HG02840 (cell line): ENCODE results near the gene AUH.
"Not testable (repeated sequence)": the region's sequence is repeated elsewhere in the genome, so short reads cannot be mapped to it uniquely, and the experiment has no call there.

Experiments used
- ATAC-seq: cut with Tn5 transposase; IDR thresholded peaks from one replicate; pipeline ENCODE4 v1.9.1; 2021; ENCODE audit warnings: mild to moderate bottlenecking, moderate library complexity, moderate number of reproducible peaks; ENCODE audit not compliant: unreplicated experiment, low FRiP score

AUH gene

DNA sequence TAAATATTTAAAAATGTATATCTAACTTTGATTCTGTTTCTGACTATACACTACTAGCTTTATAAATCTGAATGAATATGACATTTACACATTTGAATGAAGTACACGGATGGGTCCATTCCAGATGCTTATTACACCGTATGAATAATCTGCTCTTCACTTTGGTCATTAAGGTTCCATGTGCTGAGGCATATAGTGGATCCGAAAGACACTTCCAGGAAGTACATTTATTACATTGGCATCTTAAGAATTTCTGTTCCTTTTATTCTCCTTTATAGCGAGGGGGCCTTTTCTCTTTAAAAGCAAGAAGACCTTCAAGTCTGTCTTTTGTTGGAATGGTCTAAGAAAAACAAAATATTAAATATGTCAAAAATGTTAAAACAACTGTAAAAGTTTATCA is 147.6 kb downstream of the AUH start:
- ATAC-seq: no peak

DNA sequence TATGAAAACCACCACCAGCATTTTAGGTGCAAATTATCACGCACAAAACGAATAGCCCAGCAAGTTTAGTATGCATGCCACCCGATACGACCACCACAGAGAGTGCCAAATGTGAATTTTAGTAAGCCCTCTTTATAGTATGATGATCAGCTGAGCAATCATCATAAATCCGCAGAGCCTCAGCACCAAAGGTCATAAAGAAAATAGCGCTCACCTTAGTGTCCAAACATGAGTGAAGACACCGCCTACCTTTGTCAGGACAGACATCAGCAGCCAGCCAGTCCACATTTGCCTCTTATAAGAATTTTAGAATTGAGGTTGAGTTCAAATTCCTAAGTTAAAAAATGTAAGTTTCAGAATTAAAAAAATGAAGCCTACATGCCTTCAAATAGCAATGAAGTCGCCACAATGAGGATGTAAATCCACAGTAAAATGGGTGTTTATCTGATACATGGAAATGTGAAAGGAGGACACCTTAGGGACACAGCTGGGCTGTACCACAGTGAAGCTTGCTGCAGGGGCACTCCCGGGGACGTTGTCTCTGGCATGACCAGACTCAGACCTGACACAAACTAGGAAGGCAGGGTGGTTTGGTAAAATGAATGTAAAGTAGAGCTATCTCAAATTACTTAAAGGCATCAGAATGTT is 149.0 kb downstream of the AUH start:
- no peak for ATAC-seq

DNA sequence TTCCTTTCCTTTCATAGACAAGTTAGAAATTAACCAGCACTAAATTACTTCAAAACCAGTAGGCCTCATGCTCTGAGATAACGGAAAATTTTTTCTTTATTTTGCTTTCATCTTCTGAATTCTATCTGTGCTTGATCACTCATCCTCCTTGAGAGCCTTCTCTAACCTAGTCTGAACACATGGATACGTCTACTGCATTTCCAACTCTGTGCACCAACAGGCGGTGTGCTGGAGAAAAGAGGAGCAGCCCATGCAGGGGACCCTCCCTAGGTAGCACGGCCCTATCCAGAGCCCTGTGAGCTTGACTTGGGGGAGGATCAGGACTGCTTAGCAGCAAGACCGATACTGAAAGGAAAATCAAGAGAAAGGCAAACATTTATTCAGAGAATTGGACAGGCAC is 149.8 kb downstream of the AUH start:
- no peak for ATAC-seq

DNA sequence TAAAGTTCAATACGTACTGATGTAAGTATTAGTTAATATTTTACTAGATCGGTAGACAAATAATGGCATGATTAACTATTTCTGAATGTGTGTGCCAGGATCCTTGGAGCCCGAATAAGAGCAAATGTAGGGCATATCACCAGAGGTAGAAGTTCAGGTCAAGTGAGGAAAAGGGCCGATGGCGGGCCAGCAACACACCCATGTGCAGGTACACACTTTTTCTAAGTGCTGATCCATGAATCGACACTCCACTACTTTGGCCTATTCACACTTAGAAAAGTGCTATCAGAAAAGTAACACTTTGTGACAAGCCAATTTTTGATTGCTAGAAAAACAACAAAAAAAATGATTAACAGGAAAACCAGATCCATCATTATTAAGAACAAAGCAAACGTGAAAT is 150.3 kb downstream of the AUH start:
- no peak for ATAC-seq

DNA sequence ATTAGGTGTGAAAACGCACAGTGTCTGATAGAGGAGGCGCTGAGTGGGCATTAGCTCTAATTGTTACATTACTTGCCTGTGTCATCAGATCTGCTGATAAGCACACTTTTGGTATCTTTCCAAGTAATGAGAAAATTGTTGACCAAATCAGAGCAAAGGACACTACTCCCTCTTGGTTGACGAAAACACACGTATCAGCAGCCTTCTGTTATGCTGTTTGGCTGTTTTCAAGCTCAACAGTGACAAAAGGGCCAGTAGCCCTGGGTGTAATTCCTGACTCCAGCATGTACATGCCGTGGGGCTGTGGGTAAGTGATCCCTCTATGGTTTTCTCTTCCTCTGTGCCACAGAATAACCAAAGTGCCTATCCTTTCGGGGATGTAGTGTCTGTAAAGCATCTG is 151.4 kb downstream of the AUH start:
- no peak for ATAC-seq

DNA sequence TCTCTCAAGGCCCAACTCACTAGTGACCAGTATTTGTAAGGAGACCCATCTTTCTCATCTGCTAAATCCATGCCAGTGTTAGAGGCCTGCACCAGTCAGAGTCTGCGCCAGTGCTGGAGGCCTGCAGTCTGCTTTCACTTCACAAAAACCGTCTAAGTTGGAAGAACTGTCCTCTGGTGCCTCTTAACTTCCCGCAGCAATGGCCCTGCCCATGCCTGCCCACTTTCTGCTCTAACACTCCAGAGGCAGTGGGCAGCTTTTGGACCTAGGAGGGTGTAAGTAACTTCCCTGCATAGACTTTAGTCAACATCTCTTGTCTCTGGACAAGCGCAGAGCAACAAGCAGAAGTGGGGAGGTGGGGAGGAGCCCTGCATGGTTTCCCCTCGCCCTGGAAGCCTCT is 152.9 kb downstream of the AUH start:
- ATAC-seq: no peak

DNA sequence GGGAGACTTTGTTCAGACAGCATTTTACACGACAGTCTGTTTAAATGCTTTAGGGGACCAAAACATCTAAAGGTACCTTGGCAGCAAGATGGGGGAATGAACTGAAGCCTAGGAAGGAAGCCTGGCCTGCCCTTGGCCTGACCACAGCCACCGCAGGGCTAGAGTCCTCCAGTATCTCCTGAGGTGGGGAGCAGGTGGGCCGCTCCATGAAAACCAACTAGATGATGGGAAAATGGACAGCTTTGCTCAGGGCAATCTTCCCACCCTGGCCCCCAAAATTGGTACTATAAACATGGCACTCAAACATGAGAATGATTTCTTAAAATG is 153.3 kb downstream of the AUH start:
- no peak for ATAC-seq

DNA sequence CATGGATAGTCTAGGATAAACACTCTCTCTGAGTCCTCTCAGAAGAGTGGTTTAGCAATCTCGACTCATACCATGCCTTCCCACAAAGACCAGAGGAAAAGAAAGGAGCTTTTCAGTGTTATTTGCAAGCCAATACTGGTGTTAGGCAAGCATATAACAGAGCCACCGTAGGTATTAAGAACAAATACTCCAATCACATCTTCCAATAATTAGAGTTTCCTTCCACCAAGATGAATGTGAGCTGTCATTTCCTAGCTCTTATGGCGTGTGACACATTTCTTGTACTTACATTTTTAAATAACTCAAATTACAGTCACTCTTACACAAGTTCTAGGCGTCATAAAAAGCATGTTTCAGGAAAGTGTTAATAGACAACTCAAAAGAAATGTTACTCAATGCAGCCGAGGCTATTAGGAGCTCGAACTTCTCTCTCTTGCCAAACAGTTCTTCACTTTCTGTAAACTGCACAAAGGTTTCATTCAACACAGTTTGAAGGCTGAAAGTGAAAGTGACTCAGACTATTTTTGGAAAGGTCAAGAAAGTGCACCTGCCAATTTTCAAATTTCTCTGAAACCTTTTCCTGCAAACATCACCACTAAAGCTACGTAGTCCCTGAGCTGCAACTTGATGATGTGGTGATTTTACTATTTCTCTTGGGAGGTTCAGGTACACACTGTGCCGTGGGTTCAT is 153.8 kb downstream of the AUH start:
- ATAC-seq: peak; percentile 73

DNA sequence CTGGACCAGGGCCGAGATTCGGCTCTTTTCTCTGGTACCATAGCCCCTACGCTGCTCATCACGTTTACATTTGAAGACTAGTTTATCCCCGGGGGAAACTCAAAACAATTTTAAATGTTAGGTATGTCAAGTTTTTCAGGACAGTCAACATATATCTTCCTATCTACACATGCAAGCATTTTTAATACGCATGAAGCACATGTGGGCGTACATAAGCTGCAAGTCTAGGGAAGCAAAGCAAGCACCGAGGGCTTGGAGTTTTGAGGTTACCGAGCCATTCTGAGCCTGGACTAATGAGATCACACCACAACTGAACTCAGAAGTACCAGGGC is 154.4 kb downstream of the AUH start:
- ATAC-seq: no peak

DNA sequence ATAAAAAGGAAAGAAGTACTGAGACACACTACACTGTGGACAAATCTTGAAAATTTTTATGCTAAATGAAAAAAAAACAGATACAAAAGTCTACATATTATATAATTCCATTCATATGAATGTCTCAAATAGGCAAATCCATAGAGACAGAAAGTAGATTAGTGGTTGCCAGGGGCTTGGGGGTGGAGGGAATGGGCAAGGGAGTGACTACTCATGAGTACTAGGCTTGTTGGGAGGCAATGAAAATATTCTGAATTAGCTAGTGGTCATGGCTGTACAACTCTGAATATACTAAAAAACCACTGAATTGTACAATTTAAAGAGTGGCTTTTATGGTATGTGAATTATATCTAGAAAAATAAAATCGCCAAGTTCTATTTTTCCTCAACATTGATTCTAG is 154.9 kb downstream of the AUH start:
- ATAC-seq: no peak

DNA sequence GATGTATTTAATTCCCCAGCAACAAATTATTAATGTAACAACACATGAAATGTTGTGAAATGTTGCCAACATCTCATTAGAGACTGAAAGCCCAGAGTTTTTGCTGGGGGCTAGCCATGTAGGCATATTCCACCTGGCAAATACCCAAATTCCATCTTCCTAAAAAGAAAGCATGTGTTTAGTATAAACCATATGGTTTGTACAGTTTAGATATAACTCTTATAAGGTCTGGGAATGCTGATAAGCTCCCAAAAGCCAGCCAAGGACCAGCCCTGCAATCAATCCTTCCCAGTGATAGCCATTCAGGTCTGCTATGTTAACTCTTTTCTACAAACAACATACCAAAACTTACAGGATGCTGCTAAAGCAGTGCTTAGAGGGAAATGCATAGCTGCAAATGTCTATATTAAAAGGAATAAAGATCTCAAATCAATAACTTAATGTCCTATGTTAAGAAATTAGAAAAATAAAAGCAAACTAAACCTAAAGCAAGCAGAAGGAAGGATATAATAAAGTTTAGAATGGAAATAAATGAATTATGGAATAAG is 158.9 kb downstream of the AUH start:
- ATAC-seq: no peak

DNA sequence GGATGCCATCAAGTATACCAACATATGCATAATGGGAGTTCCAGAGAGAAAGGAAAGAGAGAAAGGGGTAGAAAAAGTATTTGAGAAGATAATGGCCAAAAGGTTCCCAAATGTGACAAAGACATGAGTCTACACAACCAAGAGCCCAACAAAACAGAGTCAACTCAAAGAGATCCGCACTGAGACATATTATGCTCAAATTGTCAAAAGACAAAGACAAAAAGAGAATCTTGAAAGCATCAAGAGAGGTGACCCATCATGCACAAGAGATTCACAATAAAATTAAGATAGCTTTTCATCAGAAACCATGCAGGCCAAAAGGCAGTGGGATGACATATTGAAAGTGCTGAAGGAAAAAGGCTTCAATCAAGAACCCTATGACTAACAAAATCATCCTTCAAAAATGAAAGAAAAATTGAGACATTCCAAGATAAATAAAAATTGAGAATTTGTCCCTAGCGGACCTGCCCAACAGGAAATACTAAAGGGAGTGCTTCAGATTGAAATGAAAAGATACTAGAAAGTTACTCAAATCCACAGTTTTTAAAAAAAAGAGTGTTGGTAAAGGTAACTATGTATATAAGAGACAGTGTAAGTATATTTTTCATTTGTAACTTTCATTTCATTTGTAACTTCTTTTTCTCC is 160.9 kb downstream of the AUH start:
- ATAC-seq: no peak

DNA sequence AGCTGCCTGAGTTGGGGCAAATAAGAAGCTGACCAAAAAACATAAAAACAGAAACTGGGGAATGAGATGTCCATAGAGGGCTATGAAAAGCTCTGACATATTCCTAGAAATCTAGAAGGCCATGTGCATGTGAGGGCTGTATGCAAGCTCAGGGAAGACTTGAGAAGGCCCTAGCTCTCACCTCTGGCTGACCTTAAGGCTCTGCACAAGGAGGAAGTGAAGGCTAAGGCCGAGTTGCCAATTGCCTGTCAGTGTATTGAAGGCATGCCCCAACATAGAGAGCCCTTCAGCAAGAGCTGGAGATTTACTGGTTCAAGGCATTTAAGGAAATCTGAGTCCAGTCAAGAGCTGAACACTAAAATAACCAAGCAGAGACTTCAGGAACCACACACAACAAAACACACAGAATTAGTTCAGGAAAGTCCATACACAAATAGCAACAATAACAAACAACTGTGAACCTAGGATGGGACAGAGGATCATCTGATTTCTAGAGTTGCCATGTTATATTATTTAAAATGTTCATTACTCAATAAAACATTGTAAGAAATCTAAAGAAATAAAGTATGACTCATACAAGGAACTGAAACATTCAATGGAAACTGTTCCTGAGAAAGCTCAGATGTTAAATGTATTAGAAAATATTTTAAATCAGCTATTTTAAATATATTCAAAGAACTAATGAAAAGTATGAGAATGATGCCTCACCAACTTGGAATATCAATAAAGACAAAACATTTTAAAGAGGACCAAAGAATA is 161.8 kb downstream of the AUH start:
- no peak for ATAC-seq

DNA sequence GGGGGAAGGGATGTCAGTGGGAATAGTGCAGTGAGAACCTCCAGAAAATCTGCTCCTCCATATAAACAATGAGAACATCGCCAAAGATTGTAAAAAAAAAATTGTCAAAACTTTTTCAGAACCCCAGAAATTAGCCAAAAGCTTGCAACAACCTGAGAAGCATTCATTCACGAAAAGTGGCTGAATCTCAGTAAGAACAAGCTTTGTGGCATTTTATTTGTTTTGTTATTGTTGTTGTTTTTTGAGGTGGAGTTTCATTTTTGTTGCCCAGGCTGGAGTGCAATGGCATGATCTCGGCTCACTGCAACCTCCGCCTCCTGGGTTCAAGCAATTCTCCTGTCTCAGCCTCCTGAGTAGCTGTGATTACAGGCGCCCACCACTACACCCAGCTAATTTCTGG is 162.8 kb downstream of the AUH start:
- not testable (repeated sequence) for ATAC-seq

DNA sequence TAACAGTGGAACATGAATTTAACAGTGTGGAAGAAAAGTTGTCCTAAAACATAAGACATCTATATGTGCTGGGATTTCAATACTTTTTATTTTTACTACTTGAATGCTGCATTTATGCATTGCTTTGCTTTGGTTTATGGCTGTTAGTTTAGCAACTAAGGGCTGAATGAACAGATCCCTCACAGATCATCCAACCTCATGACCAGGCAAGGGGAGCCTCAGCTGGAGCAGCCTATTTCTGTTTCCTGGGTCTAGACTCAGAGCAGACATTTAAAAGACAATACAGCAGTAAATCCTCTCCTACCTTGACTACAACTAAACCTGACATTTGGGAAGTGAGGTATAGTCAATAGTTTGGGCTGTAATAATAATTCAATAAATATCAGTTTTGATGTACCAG is 163.3 kb downstream of the AUH start:
- ATAC-seq: no peak

DNA sequence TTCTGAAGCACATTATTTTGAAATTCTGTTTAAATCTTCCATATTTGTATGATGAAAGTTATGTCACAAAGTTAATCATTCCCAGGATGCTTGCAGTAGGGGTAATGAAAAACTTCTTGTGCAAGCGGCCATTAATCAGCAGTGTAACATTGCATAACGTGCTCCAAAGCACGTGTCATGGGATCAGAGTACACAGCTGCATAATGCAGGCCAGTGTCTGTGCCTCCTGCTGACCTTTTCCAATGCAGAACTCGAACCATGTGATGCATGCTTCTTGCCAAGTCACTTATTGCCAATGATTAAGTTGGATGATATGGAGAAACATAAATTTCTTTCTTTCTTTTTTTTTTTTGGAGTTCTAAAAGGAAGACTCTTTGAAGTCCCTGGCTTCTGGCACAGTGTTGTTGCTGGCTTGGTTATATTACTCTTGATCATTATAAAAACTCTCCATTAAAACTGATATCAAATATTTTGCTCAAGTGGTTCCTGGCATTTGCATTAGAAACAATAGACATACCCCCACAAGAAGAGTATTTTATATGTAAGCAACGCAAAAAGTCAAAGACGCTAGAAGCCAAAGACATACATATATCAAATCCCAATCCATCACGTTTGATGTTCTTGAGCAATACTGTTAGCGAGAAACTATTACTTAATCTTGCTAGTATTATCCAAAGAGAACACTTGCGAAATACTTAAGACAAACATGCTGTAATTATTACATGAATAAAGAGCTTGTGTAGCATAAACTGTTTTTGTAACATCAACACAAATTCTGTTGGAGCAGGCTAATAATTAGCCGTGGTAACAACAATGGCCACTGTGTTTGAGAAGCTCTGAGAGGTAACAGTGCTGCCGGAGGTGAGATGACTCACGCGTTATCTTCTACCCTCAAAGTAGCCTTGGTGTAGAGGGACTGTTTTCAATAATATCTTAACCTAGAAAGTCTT is 164.2 kb downstream of the AUH start:
- no peak for ATAC-seq

DNA sequence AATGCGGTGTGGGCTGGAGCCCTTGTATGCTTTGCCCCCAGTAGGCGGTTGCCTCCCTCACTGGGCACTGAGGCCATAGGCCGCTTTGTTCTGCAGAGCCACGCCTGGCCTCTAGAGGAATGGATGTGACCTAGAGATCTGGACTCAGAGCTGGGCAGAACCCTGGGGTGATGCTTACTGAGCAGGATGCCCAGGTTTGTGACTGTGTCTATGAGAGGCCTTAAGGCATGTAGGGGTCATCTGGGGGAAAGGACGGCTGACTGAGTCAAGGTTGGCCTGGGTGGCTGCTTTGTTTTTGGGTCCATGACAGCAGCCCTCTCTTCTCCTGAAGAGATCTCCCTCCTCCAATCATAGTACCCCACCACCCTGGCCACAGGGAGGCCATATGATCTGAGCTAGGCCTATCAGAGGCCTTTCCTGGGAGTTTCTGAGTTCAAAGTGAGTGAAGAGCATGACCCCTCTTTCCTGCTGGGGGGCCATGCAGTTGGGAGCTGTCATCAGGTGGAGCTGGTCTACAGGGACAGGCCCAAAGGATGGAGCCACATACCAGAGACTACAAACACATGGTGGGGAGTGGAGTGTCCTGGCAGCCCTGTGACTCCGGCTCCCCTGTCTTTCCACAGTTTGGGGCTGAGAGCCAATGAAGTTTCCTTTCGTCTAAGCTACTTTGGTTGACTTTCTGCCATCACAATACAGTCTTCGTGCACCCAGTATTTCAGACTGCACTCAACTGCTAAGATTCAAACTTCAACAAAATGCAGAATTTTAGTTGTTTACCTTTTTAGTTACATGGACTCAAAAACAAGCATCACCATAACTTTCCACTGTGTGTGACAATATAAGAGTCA is 165.4 kb downstream of the AUH start:
- ATAC-seq: no peak

DNA sequence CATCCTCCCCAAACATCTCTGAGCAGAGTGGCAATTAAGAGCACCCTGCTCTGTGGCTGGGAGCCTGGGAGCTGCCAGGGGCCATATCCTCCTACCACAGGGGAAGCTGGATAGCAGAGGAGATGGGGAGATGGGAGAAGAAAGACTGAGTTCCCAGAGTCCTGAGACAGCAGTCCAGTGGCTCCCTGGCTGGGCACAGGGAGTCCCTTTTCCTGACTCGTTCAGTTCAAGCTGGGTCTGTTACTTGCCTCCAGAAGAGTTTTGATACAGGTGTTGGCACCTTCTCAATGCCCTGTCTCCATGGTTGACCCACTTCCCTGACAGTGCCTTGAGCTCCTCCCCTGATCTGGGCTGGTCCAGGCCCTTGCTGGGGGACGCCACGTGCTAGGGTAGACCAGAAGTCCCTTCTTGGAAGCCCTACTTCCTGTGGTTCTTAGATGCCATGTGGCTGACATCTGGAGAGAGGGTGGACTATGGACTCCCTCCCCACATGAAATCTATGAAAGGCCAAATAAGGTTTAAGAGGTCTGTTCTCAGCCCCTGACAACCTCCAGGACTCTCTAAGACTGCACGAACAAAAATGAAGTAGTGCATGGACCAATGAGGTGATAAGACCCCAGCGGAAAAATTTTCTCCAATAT is 166.2 kb downstream of the AUH start:
- no peak for ATAC-seq
